CD14-positive monocyte (primary cell): ENCODE results near the gene IL12B. TPM values are rescaled to one million over a fixed set of nuclear protein-coding genes. Genes with fewer than 3 reads are reported as not detected.
"Not testable (repeated sequence)": the region's sequence is repeated elsewhere in the genome, so short reads cannot be mapped to it uniquely, and the experiment has no call there.

Experiments
- DNase-seq, 3 donors: peaks; one replicate each; pipeline ENCODE4 v3.0.0-alpha.2; 2011 to 2022
- H2AFZ ChIP-seq: 2 replicates; pipeline ENCODE4 v1.6.0; 2012; ENCODE audit warnings: mild to moderate bottlenecking, low read depth, low read length, inconsistent platforms; ENCODE audit not compliant: insufficient read depth, poor library complexity, severe bottlenecking
- H3K27ac ChIP-seq, 2 donors: 1 replicate in 1 of 2; 2 replicates in 1 of 2; pipeline ENCODE4 v1.5.1; 2012 to 2013; ENCODE audit warnings: low read length in 2 of 2, control low read depth in 1 of 2, inconsistent platforms in 1 of 2, low read depth in 1 of 2, mild to moderate bottlenecking in 1 of 2
- H3K27me3 ChIP-seq, 2 donors: one replicate each; pipeline versions ENCODE4 v1.6.0 to v1.6.1; 2011 to 2013; ENCODE audit warnings: low read length in 2 of 2; ENCODE audit not compliant: control insufficient read depth in 2 of 2, insufficient read depth in 2 of 2
- H3K36me3 ChIP-seq, 2 donors: replicated peaks in 1 of 2; 1 replicate in 1 of 2; 2 replicates in 1 of 2; pipeline versions ENCODE4 v1.5.1 to v1.6.1; 2012 to 2013; ENCODE audit warnings: low read length in 2 of 2, control low read depth in 1 of 2, inconsistent platforms in 1 of 2, mild to moderate bottlenecking in 1 of 2; ENCODE audit not compliant: insufficient read depth in 2 of 2, control insufficient read depth in 1 of 2
- H3K4me1 ChIP-seq, 2 donors: 1 replicate in 1 of 2; 2 replicates in 1 of 2; pipeline versions ENCODE4 v1.5.1 to v1.6.1; 2012 to 2013; ENCODE audit warnings: low read length in 2 of 2, control low read depth in 1 of 2, inconsistent platforms in 1 of 2, mild to moderate bottlenecking in 1 of 2, moderate library complexity in 1 of 2; ENCODE audit not compliant: insufficient read depth in 2 of 2, control insufficient read depth in 1 of 2
- H3K4me2 ChIP-seq: replicated peaks from 2 replicates; pipeline ENCODE3; 2012; ENCODE audit warnings: low read length, moderate library complexity, mild to moderate bottlenecking; ENCODE audit not compliant: poor library complexity, severe bottlenecking; ENCODE audit errors: extremely low read depth
- H3K4me3 ChIP-seq, 3 experiments: fragments of 200-600 bp in 1 of 3; sonication (generic) in 1 of 3; replicated peaks in 1 of 3; 1 replicate in 2 of 3; 2 replicates in 1 of 3; pipeline ENCODE4 v1.5.1; 2011 to 2013; ENCODE audit warnings: low read length in 3 of 3, mild to moderate bottlenecking in 3 of 3, control low read depth in 2 of 3, low read depth in 2 of 3, inconsistent platforms in 1 of 3, moderate library complexity in 1 of 3
- H3K79me2 ChIP-seq: 2 replicates; pipeline ENCODE4 v1.6.0; 2012; ENCODE audit warnings: mild to moderate bottlenecking, control low read depth, inconsistent platforms, low read length, moderate library complexity; ENCODE audit not compliant: insufficient read depth
- H3K9ac ChIP-seq: 2 replicates; pipeline ENCODE4 v1.6.0; 2017; ENCODE audit warnings: low read length, mild to moderate bottlenecking; ENCODE audit not compliant: insufficient read depth, poor library complexity, severe bottlenecking
- H3K9me3 ChIP-seq, 2 donors: replicated peaks in 1 of 2; 1 replicate in 1 of 2; 2 replicates in 1 of 2; pipeline versions ENCODE4 v1.5.1 to v1.6.1; 2012 to 2013; ENCODE audit warnings: low read length in 2 of 2, control low read depth in 1 of 2; ENCODE audit not compliant: control insufficient read depth in 1 of 2, insufficient read depth in 1 of 2
- H4K20me1 ChIP-seq: 2 replicates; pipeline ENCODE4 v1.6.0; 2012; ENCODE audit warnings: mild to moderate bottlenecking, low read length, control low read depth, moderate library complexity; ENCODE audit not compliant: insufficient read depth
- H3K27ac Mint-ChIP-seq, 7 donors: one replicate each; pipeline ENCODE4 v1.8.0; 2020; ENCODE audit warnings: mild to moderate bottlenecking in 7 of 7, mixed read lengths in 7 of 7, moderate library complexity in 6 of 7, inconsistent platforms in 2 of 7
- H3K27me3 Mint-ChIP-seq, 3 donors: one replicate each; pipeline ENCODE4 v1.8.0; 2021 to 2022; ENCODE audit warnings: low read depth in 3 of 3, mild to moderate bottlenecking in 3 of 3, mixed read lengths in 3 of 3, moderate library complexity in 3 of 3, inconsistent platforms in 1 of 3
- H3K36me3 Mint-ChIP-seq, 2 donors: one replicate each; pipeline ENCODE4 v1.8.0; 2020; ENCODE audit warnings: mixed read lengths in 2 of 2, inconsistent platforms in 1 of 2, mild to moderate bottlenecking in 1 of 2
- H3K4me1 Mint-ChIP-seq: one replicate; pipeline ENCODE4 v1.8.0; 2020; ENCODE audit warnings: mild to moderate bottlenecking, mixed read lengths
- H3K4me3 Mint-ChIP-seq, 2 donors: one replicate each; pipeline ENCODE4 v1.8.0; 2020; ENCODE audit warnings: mild to moderate bottlenecking in 2 of 2, mixed read lengths in 2 of 2, moderate library complexity in 1 of 2
- H3K9me3 Mint-ChIP-seq, 7 donors: one replicate each; pipeline ENCODE4 v1.8.0; 2020 to 2022; ENCODE audit warnings: mixed read lengths in 7 of 7, mild to moderate bottlenecking in 6 of 7, moderate library complexity in 6 of 7, inconsistent platforms in 2 of 7
- WGBS: methylation state at CpG from one replicate; pipeline ENCODE4 v1.1.5; 2013; ENCODE audit warnings: missing lambda C conversion rate; ENCODE audit not compliant: insufficient coverage; 5-methylcytosine and 5-hydroxymethylcytosine counted together
- intact Hi-C, 2 donors: fragments of 100-400 bp; cut with micrococcal nuclease; formaldehyde crosslinking; loops; one replicate each; pipeline versions ENCODE4 v1.15.0 to v1.15.1; 2023
- polyA plus RNA-seq, 3 donors: library from polyadenylated mRNA; depleted of rRNA in 1 of 3; unstranded in 2 of 3; stranded (reverse) in 1 of 3; fragments of 300-500 nt in 2 of 3; fragments of >200 nt in 1 of 3; fragmentation: Illumina TruSeq in 2 of 3; gene quantifications; 1 replicate in 2 of 3; 2 replicates in 1 of 3; pipeline ENCODE4 v1.2.3, GENCODE V29; 2012 to 2021
- TF ChIP-seq, protein P1 (sequence below): fragments of 200-600 bp; IDR thresholded peaks from one replicate; pipeline ENCODE4 v1.8.0; 2022; ENCODE audit warnings: antibody characterized with exemption, mild to moderate bottlenecking

IL12B gene
- polyA plus RNA-seq, 3 donors, result not detected

DNA sequence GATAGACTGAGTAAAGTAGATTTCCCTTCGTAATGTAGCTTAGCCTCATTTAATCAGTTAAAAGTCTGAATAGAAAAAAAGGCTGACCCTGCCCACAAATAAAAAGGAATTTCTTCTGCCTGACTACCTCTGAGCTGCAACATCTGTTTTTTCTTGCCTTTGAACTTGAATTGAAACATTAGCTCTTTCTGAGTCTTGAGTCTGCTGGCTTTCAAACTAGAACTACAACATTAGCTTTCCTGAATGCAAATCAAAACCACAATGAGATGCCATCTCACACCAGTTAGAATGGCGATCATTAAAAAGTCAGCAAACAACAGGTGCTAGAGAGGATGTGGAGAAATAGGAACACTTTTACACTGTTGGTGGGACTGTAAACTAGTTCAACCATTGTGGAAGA is 19.9 kb upstream of the IL12B start:
- H3K36me3 Mint-ChIP-seq, H3K79me2 ChIP-seq, H2AFZ ChIP-seq, H3K27me3 ChIP-seq, H3K4me3 Mint-ChIP-seq, H3K4me1 ChIP-seq, H3K4me2 ChIP-seq, H3K9me3 ChIP-seq, H3K4me1 Mint-ChIP-seq, H4K20me1 ChIP-seq, H3K4me3 ChIP-seq, intact Hi-C loops, H3K27ac ChIP-seq, H3K9ac ChIP-seq, DNase-seq, H3K27me3 Mint-ChIP-seq, H3K27ac Mint-ChIP-seq, H3K36me3 ChIP-seq, H3K9me3 Mint-ChIP-seq: not testable (repeated sequence)
- WGBS, result no CpG with 5 or more reads among the region's 2 CpGs

DNA sequence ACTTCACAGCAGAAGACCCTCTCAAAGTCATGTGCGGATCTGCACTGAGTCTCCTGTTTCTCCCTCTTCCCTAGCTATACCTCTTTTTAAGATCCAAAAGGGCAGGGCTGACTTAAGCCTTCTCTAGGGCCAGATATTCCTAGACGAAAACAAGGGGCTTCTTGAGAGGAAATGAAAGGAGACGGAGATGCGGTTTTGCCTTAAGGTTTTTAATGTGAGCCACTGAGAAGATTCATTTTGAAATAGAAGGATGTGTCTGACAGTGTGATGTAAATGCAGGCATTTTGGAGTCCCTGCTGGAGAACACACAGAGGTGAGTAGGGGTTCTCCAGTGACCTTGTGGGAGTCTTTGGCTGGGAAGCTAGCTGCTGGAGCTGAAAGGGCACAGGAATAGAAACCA is 15.6 kb upstream of the IL12B start:
- H3K4me3 ChIP-seq, result no peak overlapping the region
- H3K27me3 ChIP-seq, result no peaks in the 10 kb centered on the region
- no peak overlapping the region for H2AFZ ChIP-seq
- intact Hi-C loops, result loop anchor here in 1 of 2 donors (10.0 kb wide), 1 partner anchor 659 kb away; the partner anchor contains the start of gene TTC1
- H3K4me2 ChIP-seq, result no peak overlapping the region
- peak overlapping the region in 6 of 7 donors; percentile 56 to 97 (median 79) for H3K27ac Mint-ChIP-seq
- H3K79me2 ChIP-seq, result no peaks in the 10 kb centered on the region
- H3K4me1 ChIP-seq, result peaks cover 40 to 51% of the 10 kb centered on the region in 2 donors
- H3K9ac ChIP-seq, result no peak overlapping the region
- H3K9me3 Mint-ChIP-seq, result peaks cover 0 to 8% (median 0%) of the 10 kb centered on the region in 7 donors
- no peaks in the 10 kb centered on the region for H4K20me1 ChIP-seq
- H3K27ac ChIP-seq, result no peak overlapping the region
- H3K9me3 ChIP-seq, result no peaks in the 10 kb centered on the region
- H3K4me1 Mint-ChIP-seq, result peaks cover 47% of the 10 kb centered on the region
- H3K36me3 Mint-ChIP-seq, result peaks cover 2 to 3% of the 10 kb centered on the region in 2 donors
- H3K36me3 ChIP-seq, result no peaks in the 10 kb centered on the region
- DNase-seq, result no peak
- H3K27me3 Mint-ChIP-seq, result peaks cover 0 to 6% (median 0%) of the 10 kb centered on the region in 3 donors
- 59% methylated on average over 3 of the region's 4 CpGs for WGBS
- H3K4me3 Mint-ChIP-seq, result no peak overlapping the region
- TF ChIP-seq, protein P1, sequence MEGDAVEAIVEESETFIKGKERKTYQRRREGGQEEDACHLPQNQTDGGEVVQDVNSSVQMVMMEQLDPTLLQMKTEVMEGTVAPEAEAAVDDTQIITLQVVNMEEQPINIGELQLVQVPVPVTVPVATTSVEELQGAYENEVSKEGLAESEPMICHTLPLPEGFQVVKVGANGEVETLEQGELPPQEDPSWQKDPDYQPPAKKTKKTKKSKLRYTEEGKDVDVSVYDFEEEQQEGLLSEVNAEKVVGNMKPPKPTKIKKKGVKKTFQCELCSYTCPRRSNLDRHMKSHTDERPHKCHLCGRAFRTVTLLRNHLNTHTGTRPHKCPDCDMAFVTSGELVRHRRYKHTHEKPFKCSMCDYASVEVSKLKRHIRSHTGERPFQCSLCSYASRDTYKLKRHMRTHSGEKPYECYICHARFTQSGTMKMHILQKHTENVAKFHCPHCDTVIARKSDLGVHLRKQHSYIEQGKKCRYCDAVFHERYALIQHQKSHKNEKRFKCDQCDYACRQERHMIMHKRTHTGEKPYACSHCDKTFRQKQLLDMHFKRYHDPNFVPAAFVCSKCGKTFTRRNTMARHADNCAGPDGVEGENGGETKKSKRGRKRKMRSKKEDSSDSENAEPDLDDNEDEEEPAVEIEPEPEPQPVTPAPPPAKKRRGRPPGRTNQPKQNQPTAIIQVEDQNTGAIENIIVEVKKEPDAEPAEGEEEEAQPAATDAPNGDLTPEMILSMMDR, result no peak
